GM12891 (cell line): ENCODE measurements around the gene RAMP1.

Experiments used
- PAX5 ChIP-seq: IDR thresholded peaks from 2 replicates; pipeline ENCODE4 v1.6.1; 2011; ENCODE audit warnings: low read length, moderate library complexity, mild to moderate bottlenecking; ENCODE audit not compliant: insufficient read depth, severe bottlenecking
- POLR2A ChIP-seq: IDR thresholded peaks from 2 replicates; pipeline ENCODE4 v1.6.1; 2011; ENCODE audit warnings: low read depth, low read length, control low read depth
- POLR2AphosphoS5 ChIP-seq: IDR thresholded peaks from 2 replicates; pipeline ENCODE4 v1.6.1; 2011; ENCODE audit warnings: low read depth, low read length, control low read depth
- TAF1 ChIP-seq: IDR thresholded peaks from 2 replicates; pipeline ENCODE4 v1.6.1; 2011; ENCODE audit warnings: low read depth, low read length, control low read depth

- TF ChIP-seq PAX5 (no peak), POLR2A (no peak), POLR2AphosphoS5 (no peak), TAF1 (no peak)
Measured at GRCh38 chr2:237872178-237872887, 12.9 kb downstream of the RAMP1 start.
